Measurements from ENCODE around the gene NKD2.

- no peak for TF ChIP-seq YY1 (IDR thresholded peaks at IDR 0.05; ENCODE audit: insufficient read depth, insufficient read length)
- TF ChIP-seq ZNF274 (IDR thresholded peaks at IDR 0.05; ENCODE audit: low read depth, low read length) = no peak
Observed at GRCh38 chr5:1068895-1069719, 60.5 kb downstream of the NKD2 start.
